ENCODE results near the gene CWC22.
A peak's percentile ranks its signal among the peaks of the same experiment; 100 is the strongest.
"Not testable (repeated sequence)": the region's sequence is repeated elsewhere in the genome, so short reads cannot be mapped to it uniquely, and the experiment has no call there.

Gene CWC22

DNA sequence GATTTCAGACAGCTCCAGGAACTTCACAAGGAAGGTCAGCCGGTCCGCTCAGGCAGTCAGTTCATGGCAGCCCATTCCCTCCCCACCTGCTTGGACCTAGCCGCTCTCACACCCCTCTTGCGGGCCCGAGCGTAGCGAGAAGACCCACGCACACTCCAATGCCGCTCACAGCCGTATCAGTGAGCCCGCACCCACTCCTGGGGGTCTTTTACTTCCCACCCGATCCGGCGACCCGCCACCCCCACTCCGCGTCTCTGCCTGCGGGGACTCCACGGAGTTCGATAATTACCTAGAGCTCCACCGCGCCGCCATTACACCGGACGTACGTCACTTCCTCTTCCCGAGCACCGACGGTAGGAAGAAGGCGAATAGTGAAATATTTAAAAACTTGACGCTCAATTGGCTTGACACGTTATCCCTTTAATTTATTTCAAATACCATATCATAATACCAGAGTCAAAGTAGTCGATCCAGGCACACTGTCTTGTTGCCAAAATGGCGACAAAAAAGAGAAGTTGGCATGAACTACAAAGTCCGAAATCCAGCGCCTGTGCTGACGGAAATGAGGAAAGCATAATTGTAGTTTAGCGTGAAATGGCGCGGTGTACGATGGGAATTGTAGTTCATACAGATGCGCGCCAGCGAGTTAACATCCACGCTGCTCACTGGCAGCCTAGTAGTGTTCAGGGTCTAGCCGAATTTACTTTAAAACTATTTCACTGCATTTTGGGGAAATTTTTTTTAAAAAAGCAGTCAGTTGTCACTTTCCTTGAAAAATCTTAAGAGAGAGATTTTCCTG lies at the start of gene CWC22:
Gene CWC22 (minus strand): TSS at position 517 of the 799 bp plus-strand sequence. CDS start 13,956 bp downstream, outside the sequence.
- DNase-seq, result peak; percentile 82

DNA sequence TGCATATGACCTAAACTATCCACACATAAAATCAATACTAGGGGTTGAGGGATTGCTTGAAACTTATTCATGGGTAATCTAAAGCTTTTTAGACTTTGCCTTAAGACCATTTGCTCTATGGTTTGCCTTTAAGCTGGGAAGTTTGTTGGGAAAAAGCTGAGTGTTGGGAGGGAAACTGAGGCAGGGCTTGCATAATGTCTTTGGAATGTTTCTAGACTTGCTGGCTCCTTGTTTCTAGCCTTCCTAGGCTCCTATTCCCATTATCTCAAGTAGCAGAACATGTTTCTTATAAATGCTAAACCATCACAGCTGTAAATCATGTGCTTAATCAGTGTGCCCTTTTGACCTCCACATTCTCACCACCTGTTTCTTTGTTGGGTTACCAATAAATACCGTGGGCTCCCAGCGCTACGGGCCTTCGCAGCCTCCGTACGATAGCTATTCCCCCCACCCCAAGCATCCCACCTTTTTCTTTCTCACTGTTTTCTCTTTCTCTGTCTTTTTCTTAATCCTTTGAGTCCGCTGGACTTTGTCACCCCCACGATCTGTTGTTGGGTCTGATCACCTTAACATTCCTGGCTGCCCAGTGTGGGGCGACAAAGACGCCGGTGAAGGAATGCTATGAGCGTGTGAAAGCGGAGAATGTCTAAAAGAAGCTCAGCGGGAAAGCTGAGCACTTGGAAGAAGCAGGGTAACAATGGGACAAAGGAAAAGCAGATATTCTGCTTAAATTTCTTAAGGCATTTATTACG lies 49.4 kb upstream of the CWC22 start:
- no peak for DNase-seq

DNA sequence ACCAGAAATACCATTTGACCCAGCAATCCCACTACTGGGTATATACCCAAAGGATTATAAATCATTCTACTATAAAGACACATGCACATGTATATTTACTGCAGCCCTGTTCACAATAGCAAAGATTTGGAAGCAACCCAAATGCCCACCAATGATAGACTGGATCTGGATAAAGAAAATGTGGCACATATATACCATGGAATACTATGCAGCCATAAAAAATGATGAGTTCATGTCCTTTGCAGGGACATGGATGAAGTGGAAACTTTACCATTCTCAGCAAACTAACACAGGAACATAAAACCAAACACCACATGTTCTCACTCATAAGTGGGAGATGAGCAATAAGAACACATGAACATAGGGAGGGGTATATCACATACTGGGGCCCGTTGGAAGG lies 47.5 kb upstream of the CWC22 start:
- not testable (repeated sequence) for DNase-seq

DNA sequence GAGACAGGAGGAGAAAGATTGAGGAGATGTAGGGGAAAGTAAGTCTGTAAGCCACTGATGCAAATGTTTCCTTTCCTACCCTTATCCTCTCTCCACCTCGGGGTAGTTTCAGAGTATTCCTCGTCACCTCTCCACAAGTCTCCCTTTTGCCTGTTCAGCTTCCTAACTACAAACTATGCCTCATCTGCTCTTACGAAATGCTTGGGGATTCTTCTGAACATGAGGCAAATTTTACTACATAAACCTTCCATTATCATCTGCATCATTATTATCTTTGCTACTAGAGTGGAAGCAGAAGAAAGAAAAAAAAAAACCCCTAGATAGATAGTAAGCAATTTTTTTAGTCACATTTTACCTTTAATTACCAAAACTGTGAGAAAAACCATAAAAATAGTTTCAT lies 43.1 kb upstream of the CWC22 start:
- DNase-seq, result no peak

DNA sequence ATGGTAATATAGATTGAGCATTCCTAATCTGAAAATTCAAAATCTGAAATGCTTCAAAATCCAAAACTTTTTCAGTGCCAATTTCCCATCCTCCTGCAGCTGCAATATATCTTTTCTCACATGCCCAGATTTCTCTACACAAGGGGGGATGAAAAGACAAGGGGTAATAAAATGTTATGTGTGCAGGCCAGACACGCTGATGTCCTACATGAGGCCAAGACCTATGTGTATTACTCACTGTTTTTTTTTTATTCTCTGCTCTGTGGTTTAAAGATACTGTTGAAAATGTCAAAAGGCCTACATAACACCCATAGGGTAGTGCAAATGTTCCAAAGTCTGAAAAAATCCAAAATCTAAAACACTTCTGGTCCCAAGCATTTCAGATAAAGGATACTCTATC lies 41.2 kb upstream of the CWC22 start:
- no peak for DNase-seq

DNA sequence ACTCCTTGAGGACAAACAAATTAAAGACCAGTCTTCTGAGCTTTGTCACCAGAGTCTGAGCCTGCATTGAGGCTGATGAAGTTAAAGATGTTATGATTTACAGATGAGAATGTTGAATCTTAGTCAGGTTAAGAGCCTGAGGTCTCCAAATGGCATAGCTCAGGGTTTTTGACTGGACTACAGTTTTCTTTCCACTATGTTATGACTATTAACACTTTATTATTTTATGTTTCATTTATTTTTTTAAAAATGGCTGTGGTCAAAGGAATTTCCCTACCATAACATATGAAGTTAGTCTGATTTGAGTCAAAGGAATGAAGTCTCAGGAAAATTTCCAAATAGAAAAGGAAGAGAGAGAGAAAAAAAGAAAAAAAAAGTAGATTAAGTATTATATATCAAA lies 39.7 kb upstream of the CWC22 start:
- DNase-seq, result no peak

DNA sequence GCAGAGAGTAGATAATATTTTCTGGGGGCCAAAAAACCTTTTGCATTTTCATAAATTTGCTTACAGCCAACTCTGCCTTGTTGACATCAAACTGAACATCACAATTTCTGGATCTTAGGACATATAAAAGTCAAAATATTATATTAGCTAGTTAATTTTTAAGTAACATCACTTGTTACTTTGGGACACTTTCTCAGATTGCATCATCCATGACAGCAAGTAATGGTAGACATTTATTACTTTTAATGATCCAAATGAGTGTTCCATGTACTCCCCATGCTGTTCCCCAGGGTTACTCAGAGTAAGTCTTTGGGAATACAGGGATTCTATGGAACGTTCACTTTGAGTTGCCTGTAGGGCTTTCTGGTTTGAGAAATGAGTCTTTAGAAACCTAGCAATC lies 39.1 kb upstream of the CWC22 start:
- no peak for DNase-seq

DNA sequence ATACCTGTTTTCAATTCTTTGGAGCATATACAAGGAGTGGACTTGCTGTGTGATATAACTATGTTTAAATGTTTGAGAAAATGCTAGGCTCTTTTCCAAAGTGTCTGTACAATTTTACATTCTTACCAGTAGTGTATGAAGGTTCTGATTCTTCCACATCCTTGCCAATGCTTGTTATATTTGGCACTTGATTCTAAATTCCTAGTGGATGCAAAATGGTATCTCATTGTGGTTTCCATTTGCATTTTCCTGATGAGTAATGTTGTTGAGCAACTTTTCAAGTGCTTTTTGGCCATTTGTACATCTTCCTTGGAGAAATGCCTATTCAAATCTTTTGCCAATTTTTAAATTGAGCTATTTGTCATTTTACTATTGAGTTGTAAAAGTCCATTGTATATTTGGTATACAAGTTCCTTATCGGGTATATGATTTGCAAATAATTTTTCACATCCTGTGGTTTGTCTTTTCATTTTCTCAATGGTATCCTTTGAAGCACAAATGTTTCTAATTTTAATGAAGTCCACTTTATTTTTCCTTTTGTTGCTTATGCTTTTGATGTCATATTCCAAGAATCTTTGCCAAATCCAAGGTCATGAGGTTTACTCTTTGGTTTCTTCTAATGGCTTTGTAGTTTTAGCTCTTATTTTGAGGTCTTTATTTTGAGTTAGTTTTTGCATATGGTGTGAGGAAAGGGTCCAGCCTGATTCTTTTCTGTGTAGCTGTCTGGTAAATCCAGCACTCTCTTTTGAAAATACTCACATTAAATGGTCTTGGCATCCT lies 33.2 kb upstream of the CWC22 start:
- DNase-seq, result no peak

DNA sequence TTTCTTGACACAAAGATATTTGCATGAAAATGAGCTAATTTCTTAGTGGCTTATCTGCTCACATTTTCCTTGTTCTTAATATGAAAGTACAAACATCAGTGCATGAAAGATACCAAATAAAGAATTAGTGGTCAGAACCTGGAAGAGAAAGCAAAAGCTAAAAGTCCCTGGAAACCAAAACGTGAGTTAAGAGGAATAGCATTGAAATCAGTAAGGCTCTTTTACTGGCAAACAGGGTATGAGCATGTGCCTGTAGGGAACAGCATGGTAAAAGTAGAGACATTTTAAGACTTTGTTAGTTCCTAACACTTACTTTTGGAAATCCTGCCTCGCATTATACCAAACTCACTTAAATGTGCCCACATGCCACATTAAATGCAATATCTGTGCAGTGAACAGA lies 31.9 kb upstream of the CWC22 start:
- no peak for DNase-seq

DNA sequence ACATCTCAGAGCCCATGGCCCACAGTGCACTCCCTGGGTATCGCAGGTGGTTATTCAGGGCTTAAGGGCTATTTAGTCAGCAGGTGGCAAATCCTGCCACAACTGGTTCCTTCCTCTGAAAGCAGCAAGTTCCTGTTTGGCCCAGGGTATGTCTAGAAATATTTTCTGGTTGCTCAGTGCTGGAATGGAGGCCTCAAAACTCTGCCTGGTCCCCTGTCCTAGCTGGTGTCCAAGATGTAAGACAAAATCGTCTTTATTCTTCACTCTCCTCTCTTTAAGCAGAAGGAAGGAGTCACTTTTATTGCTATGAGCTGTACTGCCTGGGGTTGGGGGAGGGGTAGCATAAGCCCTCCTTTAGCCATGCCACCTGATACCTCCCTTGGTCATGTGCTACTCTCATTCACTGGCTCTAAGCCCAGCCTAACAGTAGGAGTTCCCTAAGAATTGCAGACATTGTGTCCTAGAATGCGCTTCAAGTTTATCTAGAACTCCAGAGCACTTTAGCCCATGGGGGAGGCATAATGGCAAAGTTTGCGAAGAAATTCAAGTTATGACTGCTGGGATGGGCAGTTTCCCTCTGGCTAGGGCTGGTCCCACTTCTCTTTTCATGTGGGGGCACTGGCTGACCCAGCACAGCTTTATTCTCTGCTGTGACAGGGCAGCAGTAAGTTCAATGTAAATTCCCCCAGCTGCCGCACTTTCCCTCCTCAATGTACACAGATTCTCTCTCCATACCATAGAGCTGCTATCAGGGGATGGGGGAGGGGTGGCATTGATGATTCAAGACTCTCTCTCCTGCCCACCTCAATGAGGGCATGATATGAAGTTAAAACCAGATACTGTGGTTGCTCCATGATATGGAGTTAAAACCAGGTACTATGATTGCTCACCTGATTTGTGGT lies 27.1 kb upstream of the CWC22 start:
- DNase-seq, result no peak

DNA sequence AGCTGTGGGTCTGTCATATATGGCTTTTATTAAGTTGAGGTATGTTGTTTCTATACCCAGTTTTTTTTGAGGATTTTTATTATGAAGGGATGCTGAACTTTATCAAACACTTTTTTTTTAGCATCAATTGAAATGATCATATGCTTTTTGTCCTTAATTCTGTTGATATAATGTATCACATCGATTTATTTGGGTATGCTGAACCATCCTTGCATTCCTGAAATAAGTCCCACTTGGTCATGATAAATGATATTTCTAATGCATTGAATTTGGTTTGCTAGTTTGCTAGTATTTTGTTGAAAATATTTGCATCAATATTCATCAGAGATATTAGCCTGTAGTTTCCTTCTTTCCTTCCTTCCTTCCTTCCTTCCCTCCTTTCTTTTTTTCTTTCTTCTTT lies 22.5 kb upstream of the CWC22 start:
- DNase-seq, result no peak

DNA sequence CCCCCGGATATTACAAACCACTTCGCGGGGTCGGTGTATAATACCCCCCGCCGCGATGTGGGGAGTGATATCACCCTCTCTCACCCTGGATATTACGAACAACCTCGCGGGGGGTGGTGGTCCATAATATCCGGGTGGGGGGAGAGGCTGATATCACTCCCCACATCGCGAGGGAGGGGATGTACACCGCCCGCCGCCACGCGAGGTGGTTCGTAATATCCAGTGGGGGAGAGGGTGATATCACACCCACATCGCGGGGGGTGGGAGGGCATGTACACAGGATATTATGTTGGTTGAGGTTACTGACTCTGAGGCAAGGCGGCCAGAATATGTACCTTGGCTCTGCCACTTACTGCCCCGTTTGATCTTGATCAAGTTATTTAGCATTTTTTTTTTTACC lies 14.8 kb upstream of the CWC22 start:
- DNase-seq, result no peak

DNA sequence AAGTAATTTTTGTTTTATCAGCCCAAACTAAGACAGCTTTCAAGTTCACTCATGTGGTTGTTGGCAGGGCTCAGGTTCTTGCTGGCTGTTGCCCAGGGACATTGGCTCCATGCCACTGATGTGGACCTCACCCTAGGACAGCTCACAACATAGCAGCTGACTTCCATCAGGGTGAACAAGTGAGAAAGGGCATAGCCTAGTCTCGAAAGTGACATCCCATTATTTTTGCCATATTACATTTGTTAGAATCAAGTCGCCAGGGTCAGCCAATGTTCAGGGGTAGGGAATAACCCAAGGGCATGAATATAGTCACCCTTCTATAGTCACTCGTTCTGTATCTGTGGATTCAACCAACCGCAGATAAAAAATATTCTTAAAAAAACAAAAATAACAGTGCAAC lies 10.7 kb upstream of the CWC22 start:
- DNase-seq, result no peak

DNA sequence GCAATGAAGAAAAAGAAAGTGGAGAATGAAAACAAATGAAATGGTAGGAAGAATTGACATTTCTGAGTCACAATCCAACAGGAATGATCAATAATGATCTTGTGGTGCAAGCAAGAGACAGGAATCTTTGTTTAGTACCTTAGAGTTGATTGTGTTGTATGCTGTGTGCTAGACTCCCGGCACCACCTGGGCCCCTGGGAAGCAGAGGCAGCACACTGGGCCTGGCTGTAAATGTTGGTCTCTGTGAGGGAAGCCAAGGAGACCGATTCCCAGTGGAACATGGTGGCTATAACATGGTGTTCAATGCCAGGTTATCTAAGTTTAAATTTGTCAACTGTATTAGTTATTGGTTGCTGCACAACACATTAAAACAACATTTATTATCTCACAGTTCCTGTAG lies 9.8 kb upstream of the CWC22 start:
- no peak for DNase-seq

DNA sequence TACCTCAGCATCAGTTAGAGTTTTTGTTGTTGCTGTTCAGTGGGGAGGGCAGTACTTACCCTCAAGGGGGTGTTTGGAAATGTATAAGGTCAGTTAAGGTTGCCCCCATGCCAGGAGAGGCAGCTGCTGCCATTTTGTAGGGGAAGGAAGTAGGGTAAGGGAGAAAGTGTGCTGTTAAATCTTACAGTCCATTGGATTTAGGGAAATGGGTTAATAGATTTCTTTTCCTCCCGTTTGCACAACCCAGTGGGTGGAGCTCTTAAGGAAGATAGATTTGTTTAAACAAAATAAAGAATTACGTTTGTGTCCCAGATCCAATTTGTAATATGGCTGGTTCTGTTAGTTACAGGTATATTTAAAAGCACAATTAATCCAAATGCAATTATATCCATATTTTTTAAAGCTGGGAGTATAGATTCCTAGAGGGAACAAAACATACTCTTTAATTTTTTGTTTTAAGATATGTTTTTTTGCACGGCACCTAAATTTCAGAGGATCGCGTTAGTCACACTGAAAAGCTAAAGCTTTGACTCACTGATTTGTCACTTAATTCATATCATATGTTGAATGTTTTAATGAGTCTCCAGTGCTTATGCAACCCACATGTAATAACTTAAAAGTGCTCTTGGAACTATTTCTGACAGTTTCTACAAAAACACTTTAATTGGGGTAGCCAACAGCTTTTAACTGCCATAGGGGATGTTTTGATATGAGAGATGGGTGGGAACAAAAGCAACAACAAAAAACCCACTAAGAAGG lies 9.0 kb upstream of the CWC22 start:
- DNase-seq, result no peak

DNA sequence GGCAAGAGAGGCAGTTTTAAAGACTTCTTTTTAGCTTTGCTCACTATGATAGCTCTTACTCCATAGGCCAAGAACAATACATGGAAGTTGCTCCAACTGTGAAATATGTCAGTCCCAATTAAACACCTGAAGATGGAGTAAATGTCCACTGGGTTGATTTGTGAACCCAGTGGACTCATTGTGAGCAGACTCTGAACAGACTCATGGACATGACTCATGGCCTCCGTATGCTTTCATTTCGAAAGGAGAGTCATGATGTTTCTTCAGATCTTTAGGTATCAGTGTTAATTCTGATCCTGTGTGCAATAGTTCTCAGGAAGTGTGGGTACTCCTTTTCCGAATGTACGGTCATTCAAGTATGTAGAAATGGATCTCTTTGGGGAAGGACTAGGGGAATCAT lies 5.4 kb upstream of the CWC22 start:
- DNase-seq, result no peak

DNA sequence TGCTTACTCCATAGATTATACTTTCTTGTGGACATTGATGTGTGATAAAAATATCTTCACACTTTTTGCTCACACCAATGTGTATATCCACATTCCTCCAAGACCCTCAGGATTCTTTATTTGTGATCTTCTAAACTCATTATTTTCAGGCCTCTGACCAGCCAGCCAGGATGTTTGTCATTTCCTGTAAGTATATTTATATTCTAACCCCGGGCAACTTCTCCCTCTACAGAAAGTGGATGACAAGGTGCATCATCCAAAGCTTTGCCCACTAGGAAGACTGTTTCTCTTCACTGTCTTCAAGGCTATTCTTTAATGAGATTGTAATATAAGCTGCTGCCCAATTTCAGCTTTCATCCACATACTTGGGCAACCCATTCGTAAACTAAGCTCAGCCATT lies 3.6 kb upstream of the CWC22 start:
- DNase-seq, result no peak

DNA sequence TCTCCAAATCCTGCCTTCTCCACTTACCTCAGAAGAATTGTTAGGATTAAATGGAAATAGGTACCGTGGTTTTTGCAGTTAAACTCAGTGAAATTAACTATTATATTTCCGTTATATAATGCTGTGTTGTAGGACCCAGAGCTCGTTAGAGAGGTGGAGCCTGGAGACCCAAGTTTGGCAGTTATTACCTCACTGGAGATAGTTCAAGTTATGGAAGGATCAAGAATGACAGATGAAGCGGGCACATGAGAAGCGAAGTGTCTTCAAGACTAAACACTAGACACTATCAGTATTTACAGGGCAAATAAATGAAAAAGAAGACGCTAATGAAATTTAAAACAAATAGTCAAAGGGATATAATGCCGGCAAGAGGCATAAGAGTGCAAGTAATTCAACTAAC lies 866 bp downstream of the CWC22 start:
- no peak for DNase-seq

DNA sequence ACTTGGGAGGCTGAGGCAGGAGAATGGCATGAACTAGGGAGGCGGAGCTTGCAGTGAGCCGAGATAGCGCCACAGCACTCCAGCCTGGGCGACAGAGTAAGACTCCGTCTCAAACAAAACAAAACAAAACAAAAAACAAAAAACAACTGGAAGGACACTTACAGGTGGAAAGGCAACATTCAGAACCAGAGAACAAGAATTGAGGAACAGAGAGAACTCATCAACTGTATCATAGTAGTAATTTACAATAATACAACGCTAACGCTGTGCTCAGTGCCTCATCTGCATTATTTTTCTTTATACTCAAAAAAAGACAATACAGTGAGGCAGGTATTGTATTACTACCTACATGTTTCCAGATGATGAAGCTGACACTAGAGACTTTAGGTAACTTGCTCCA lies 1.6 kb downstream of the CWC22 start:
- not testable (repeated sequence) for DNase-seq

DNA sequence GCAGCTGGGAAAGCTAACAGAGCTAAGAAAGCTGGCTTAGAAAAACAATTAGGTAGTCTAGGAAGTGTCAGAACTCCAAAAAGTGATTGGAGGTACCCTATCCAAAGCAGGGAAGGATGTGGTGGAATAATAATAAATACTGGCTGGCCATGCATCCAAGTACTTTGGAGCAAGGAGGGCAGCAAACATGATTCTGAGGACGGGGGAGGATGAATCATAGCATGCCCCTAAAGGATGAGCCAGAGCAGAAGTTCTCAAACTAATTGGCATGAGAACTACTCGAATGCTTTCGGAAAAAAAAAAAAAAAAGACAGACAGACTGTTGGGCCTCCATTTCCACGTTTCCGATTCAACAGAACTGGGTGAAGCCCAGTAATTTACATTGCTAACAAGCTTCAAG lies 2.4 kb downstream of the CWC22 start:
- DNase-seq, result no peak

DNA sequence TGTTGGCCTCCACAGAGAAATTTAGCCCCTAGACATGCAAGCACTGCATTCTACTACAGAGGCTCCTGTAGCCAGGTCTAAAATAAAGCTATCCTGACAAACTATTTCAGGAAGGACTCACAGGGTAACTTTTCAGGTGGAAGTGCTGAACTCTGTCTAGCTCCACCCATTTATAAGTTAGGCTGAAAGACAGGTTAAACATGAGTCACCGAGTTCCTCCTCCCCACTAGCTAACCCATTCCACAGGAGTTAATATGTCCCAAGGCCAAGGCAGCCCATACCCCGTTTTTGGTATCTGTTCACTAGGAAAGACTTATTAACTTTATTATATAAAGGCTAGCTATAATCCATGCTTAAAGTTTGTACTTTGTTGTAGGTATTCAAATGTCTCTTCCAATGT lies 3.5 kb downstream of the CWC22 start:
- no peak for DNase-seq

DNA sequence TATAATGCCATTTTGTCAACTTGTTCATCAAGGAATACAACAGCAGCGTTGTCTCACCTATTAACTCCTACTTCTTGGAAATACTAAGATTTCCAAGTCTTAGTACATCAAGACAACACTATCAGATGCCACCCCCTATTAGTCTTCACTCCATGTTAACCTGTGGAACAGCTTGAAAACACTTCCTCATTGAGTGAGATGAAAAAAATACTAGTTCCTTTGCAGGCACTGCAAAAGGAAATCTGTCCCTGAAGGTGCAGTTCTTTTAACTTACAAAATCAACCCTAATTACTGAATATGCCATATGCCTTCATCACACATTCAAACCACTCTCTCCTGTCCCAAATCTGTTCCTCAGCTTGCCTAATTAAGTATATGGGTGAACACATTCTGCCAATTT lies 4.0 kb downstream of the CWC22 start:
- no peak for DNase-seq

All from activated gamma-delta T cell treated with Interleukin-2 at 50 U/mL for 16 hours (primary cell).